NCI-H1436 treated with DMSO at 0.1 percent for 48 hours (cell line): Measurements from ENCODE around the gene LRCOL1.

ENCODE experiments used
- DNase-seq: peaks from one replicate; lab custom pipeline; 2025; lab: John Stamatoyannopoulos, UW

LRCOL1 gene

GRCh38 chr12:132562489-132563021, 47.8 kb downstream of the LRCOL1 start:
- no peak for DNase-seq

DNA sequence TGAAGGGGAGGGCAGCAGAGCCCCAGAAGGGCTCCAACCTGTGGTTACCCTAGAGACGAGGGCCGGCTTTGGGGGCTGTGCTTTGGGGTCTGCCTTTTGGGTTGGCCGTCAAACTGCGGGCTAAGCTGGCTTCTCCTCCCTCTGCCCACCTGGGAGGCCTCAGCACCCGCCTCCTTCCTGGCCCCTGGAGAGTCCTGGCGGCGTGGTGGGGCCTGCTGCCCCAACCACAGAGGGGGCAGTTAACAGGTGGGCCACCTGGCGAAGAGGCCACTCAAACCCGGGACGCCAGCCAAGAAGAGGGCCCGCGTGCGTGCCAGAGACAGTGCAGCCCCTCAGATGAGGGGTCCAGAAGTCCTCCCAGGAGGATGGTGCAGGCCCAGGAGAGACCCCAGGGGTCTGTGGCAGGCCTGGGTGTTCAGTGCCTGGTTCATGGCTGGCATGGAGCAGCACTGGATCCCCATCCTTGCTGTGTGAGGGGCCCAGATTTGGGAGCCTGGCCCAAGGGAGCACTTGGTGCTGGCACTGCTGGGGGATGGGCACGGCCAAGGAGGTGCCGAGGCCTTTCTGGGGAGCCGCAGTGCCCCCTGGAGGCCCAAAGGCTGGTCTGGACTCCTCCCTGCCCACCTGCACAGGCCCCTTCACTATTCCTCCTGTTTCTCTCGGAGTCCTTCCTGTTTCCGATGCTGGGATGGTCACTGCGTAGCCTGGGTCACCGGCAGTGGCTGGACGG, 48.8 kb downstream of the LRCOL1 start:
- no peak for DNase-seq

GRCh38 chr12:132560614-132561426, 49.6 kb downstream of the LRCOL1 start:
- DNase-seq: peak; percentile 9

DNA sequence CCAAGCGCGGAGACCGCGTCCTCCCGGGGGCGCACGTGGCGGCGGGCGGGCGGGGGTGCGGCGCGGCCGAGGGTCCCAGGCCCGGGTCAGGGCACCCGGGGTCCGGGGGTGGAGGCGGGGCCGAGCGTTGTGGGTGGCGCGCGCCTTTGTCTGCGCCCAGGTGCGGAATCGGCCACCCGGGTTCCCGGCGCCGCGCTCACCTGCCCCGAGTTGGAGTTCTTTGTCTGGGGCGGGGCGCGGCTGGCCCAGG, 50.1 kb downstream of the LRCOL1 start:
- no peak for DNase-seq

DNA sequence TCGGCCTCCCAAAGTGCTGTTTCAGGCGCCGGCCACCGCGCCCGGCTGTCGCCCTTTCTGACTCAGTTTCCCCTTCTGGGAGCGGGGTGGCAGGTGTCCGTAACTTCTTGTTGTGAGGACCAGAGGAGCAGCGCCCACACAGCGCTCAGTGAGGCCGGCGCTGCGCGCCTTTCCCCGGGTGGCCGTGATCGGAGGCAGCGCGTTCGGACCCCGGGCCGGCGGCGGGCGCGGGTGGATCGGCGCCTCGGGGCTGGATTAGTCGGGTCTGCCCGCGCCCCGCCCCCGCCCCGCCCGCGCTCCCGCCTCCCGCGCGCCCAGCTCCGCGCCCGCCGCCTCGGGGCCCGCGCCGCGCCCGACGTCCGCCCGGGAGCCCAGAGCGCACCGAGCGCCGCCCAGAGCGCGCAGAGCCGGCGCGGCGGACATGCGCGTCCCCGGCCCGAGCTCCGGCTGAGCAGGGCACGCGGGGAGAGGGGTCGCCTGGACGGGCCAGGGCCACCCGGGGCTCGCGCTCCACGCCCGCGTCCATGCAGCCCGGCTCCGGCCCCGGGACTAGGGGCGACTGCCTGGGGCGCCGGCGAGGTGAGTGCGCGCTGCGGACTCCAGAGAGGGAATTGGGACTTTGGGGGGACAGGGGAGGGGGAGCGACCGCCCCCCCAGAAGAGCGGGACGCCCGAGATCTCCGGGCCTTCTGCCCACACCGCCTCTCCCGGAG, 50.6 kb downstream of the LRCOL1 start:
- DNase-seq: no peak

- DNase-seq: no peak
Observed at GRCh38 chr12:132558861-132559623, 51.3 kb downstream of the LRCOL1 start.

GRCh38 chr12:132558042-132558856, 52.1 kb downstream of the LRCOL1 start:
- DNase-seq: no peak

- no peak for DNase-seq
Observed at GRCh38 chr12:132557291-132558015, 52.9 kb downstream of the LRCOL1 start.

GRCh38 chr12:132556801-132557200, 53.6 kb downstream of the LRCOL1 start:
- DNase-seq: no peak

- no peak for DNase-seq
Observed at GRCh38 chr12:132556216-132556615, 54.2 kb downstream of the LRCOL1 start.

DNA sequence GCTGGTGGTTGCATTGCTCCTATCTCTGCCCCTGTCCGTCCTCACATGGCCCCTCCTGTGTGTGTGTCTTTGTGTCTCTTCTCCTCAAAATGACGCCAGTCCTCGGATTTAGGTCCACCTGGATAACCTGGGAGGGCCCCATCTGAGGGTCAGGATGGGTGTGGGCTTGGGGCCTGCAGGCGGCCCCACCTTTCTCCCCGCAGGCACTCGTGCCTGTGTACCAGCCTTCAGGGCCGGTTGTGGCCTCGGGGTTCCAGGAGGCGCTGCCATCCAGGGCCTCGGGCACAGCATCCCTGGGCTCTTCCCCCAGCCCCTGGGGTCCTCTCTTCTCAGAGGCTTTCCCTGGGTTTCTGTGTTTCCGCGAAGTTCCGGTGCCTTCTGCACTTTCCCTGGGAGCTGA, 54.7 kb downstream of the LRCOL1 start:
- no peak for DNase-seq

- DNase-seq: no peak
Observed at GRCh38 chr12:132554845-132555630, 55.3 kb downstream of the LRCOL1 start.
